ENCODE measurements around the gene PAM. TPM values are rescaled to one million over a fixed set of nuclear protein-coding genes. Genes with fewer than 3 reads are reported as not detected.

PAM gene
- total and polyA plus RNA-seq, 2 of the 8 experiments (the other 6 are each of a cell fraction or from before 2014, with no cell fraction given), result 30.4 to 67.8 TPM

- ChIA-PET POLR2A (ENCODE audit: partially characterized antibody) (interaction anchor here (0.6 to 2.0 kb wide), 8 partner anchors 8 to 255 kb away, joined by 3 to 6 read pairs (median 4); partner anchors contain the start of genes GIN1, PAM and PPIP5K2), CTCF (ENCODE audit: partially characterized antibody) (interaction anchor here (1.3 to 2.2 kb wide), 5 partner anchors 11 to 183 kb away, joined by 3 to 7 read pairs (median 3); no protein-coding TSS in a partner anchor)
- Histone ChIP-seq H2BK15ac (ENCODE audit: low read length) (no peak overlapping the region), H4K5ac (ENCODE audit: insufficient read length, low read depth, low read length) (no peak overlapping the region), H2BK5ac (ENCODE audit: low read depth, low read length) (peak overlapping the region; percentile 69; the same call in 1 of the 2 replicates), H2BK120ac (replicated peaks; ENCODE audit: low read depth, low read length) (peak overlapping the region; percentile 40), H2AK5ac (ENCODE audit: low read depth, low read length) (no peak overlapping the region), H4K20me1 (replicated peaks in 1 of 2; ENCODE audit: control insufficient read depth in 1 of 2, insufficient read depth in 2 of 2, low read length in 2 of 2) (no peaks in the 10 kb centered on the region), H3K56ac (replicated peaks; ENCODE audit: insufficient read length, low read depth, low read length) (no peak overlapping the region), H2BK12ac (ENCODE audit: low read depth, low read length) (no peak overlapping the region; the same call in 1 of the 2 replicates), H3K79me2 (ENCODE audit: control insufficient read depth in 1 of 2, insufficient read depth in 2 of 2, low read length in 2 of 2) (no peaks in the 10 kb centered on the region), H3K4ac (replicated peaks; ENCODE audit: insufficient read length, low read depth, low read length) (no peak overlapping the region), H3K4me3 (ENCODE audit: extremely low read depth in 1 of 4, insufficient read depth in 2 of 4, low read depth in 3 of 4, low read length in 4 of 4) (peak overlapping the region; percentile 63 to 78 (median 73)), H3K14ac (ENCODE audit: insufficient read length) (no peak overlapping the region), H4K91ac (replicated peaks; ENCODE audit: insufficient read length, low read length) (no peak overlapping the region), H3K79me1 (ENCODE audit: low read depth, low read length) (no peaks in the 10 kb centered on the region), H3K27ac (ENCODE audit: low read depth, low read length) (peak overlapping the region; percentile 64), H3K23me2 (ENCODE audit: low read depth, low read length) (no peaks in the 10 kb centered on the region; the same call in 1 of the 2 replicates), H4K8ac (ENCODE audit: extremely low read depth, insufficient read depth, low read length) (no peak overlapping the region), H3K9ac (replicated peaks in 1 of 4; ENCODE audit: extremely low read depth in 1 of 4, low read depth in 3 of 4, low read length in 3 of 4) (peak overlapping the region in 3 of 4 experiments; percentile 2 to 50 (median 8); a peak in 4 of 7 replicates), H3K9me3 (ENCODE audit: insufficient read depth in 2 of 2, low read depth in 1 of 2, low read length in 1 of 2) (no peaks in the 10 kb centered on the region), H2BK20ac (ENCODE audit: low read length) (no peak overlapping the region), H3K18ac (ENCODE audit: extremely low read depth, low read length) (no peak overlapping the region), H2AFZ (ENCODE audit: low read length) (peak overlapping the region; percentile 80; the same call in 1 of the 2 replicates), H3K36me3 (ENCODE audit: control insufficient read depth in 2 of 4, insufficient read depth in 4 of 4, low read length in 3 of 4) (no peaks in the 10 kb centered on the region), H3K23ac (ENCODE audit: insufficient read length) (no peak overlapping the region), H3K27me3 (replicated peaks in 1 of 4; ENCODE audit: control insufficient read depth in 3 of 4, extremely low read depth in 1 of 4, insufficient read depth in 3 of 4, low read length in 3 of 4) (peaks cover 0 to 1% (median 0%) of the 10 kb centered on the region in 4 experiments; a peak in 1 of 7 replicates), H3K4me1 (replicated peaks in 1 of 4; ENCODE audit: control insufficient read depth in 3 of 4, insufficient read depth in 4 of 4, low read length in 3 of 4) (peaks cover 2 to 10% (median 4%) of the 10 kb centered on the region in 4 experiments; a peak in 4 of 7 replicates), H3K4me2 (ENCODE audit: insufficient read depth in 1 of 2, low read depth in 2 of 2, low read length in 2 of 2) (peak overlapping the region; percentile 72 to 94)
- DNase-seq (ENCODE audit: low read depth in 1 of 2, low spot score in 2 of 2), result no peak
- FAIRE-seq, result peak; percentile 86
- 0% methylated on average over 3 of the region's 3 CpGs; no CpG with 5 or more reads in 1 of the 2 experiments for whole genome bisulfite sequencing, 2 experiments (ENCODE audit: extremely low coverage in 1 of 2, insufficient coverage in 1 of 2, insufficient read length in 1 of 2, insufficient replicate concordance in 2 of 2, low coverage in 1 of 2, low lambda C conversion rate in 2 of 2, missing lambda C conversion rate in 1 of 2)
- TF ChIP-seq NRF1 (IDR thresholded peaks at IDR 0.05; ENCODE audit: low read depth, low read length) (no peak), ZNF274 (IDR thresholded peaks at IDR 0.05; ENCODE audit: borderline replicate concordance, extremely low read depth, low read length) (no peak), ATF2 (IDR thresholded peaks at IDR 0.05; ENCODE audit: low read length) (no peak), RFX5 (IDR thresholded peaks at IDR 0.05; ENCODE audit: borderline replicate concordance, low read depth, low read length) (no peak), BCL11A (IDR thresholded peaks at IDR 0.05; ENCODE audit: low read depth in 2 of 2, low read length in 2 of 2) (no peak), HDAC6 (IDR thresholded peaks at IDR 0.05; ENCODE audit: low read depth, low read length) (no peak), SAP30 (IDR thresholded peaks at IDR 0.05; ENCODE audit: insufficient read depth, insufficient replicate concordance, low read length) (no peak), TEAD4 (IDR thresholded peaks at IDR 0.05; ENCODE audit: low read depth, low read length) (no peak), MAX (IDR thresholded peaks at IDR 0.05) (no peak), NANOG (IDR thresholded peaks at IDR 0.05; ENCODE audit: insufficient read depth, low read depth, low read length, poor library complexity, severe bottlenecking) (no peak), KDM5A (IDR thresholded peaks at IDR 0.05; ENCODE audit: low read length) (no peak)
These were observed 110.0 kb downstream of the PAM start for GRCh38 chr5:102865171-102865509.

Measured in H1 (cell line).